ENCODE measurements around the gene EPHB1. TPM values are rescaled to one million over a fixed set of nuclear protein-coding genes. Genes with fewer than 3 reads are reported as not detected.

EPHB1 gene
- total RNA-seq, 2 donors from 2014 or later: 2.3 to 21.2 TPM

DNA sequence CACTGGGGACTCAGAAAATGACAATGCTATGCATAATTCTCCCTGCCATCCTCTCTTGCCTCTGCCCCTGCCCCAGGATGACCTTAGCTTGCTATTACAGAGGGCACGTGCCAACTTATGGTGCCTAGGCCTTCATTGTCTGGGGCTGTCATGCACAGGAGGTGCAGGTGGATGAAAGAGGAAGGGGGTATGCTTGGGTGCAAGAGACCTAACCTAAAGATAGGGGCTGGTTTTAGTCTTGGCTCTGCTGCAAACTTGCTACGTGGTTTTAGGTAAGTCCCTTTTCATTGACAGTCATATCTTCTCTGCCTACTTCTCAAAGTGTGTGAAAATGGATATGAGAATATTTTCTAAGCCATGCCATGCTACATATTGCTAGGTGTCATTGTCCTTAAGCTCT, 161.3 kb downstream of the EPHB1 start:
- Histone ChIP-seq H3K27ac (no peak overlapping the region), H3K27me3 (replicated peaks; ENCODE audit: insufficient read depth) (no peaks in the 10 kb centered on the region), H3K36me3 (no peaks in the 10 kb centered on the region), H3K4me3 (no peak overlapping the region), H3K9me3 (no peaks in the 10 kb centered on the region), H3K4me1 (replicated peaks) (no peaks in the 10 kb centered on the region)
- TF ChIP-seq, protein P1, sequence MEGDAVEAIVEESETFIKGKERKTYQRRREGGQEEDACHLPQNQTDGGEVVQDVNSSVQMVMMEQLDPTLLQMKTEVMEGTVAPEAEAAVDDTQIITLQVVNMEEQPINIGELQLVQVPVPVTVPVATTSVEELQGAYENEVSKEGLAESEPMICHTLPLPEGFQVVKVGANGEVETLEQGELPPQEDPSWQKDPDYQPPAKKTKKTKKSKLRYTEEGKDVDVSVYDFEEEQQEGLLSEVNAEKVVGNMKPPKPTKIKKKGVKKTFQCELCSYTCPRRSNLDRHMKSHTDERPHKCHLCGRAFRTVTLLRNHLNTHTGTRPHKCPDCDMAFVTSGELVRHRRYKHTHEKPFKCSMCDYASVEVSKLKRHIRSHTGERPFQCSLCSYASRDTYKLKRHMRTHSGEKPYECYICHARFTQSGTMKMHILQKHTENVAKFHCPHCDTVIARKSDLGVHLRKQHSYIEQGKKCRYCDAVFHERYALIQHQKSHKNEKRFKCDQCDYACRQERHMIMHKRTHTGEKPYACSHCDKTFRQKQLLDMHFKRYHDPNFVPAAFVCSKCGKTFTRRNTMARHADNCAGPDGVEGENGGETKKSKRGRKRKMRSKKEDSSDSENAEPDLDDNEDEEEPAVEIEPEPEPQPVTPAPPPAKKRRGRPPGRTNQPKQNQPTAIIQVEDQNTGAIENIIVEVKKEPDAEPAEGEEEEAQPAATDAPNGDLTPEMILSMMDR (IDR thresholded peaks at IDR 0.05): no peak
- no peak for DNase-seq (ENCODE audit: low spot score)
- 86% methylated on average over 2 of the region's 2 CpGs for WGBS
- intact Hi-C loops (cut with DNase I): no loop called here

DNA sequence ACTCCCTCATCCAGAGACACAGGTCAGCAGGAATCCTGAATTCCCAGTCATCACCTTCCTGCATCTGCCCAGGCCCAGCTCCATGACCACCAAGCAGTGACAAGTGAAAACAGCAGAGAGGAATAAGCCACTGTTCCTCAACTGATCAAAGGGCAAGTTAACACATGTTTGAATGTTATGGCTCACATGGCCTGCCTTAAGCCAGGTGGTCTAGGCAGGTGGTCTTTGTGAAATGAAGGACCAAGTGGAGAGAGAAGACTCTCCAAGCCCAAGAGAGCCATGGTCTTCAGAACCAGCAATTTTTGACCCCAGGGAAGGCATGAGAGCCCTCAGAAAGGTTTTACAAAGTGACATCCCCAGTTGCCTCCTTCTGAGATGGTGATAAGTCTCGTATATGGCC, 161.8 kb downstream of the EPHB1 start:
- Histone ChIP-seq H3K9me3 (no peaks in the 10 kb centered on the region), H3K4me3 (no peak overlapping the region), H3K27me3 (replicated peaks; ENCODE audit: insufficient read depth) (no peaks in the 10 kb centered on the region), H3K27ac (no peak overlapping the region), H3K4me1 (replicated peaks) (no peaks in the 10 kb centered on the region), H3K36me3 (no peaks in the 10 kb centered on the region)
- 89% methylated on average over 1 of the region's 1 CpG for WGBS
- TF ChIP-seq, protein P1 (IDR thresholded peaks at IDR 0.05): no peak
- no peak for TF ChIP-seq POLR2AphosphoS5 (IDR thresholded peaks at IDR 0.05)
- TF ChIP-seq POLR2A (IDR thresholded peaks at IDR 0.05): no peak
- intact Hi-C loops (cut with DNase I): no loop called here
- no peak for DNase-seq (ENCODE audit: low spot score)

DNA sequence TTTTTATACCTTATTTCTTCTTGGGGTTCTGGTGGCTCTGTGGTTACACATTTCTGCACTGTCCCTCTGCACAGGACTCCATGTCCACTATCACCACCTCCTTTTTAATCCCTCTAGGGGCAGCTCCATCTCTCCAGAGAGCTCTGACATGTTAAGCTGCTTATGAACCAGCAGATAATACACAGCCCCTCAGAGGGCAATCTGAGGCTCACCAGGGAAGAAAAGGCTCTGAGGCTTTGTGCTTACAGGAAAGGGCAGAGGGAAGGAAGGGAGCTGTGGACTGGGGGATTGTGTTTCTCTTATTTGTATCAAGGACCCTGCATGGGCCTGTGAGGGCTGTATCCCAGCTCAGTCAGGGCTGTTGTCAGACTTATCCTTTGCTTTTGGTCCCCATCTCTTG, 164.5 kb downstream of the EPHB1 start:
- DNase-seq (ENCODE audit: low spot score): no peak
- Histone ChIP-seq H3K27me3 (replicated peaks; ENCODE audit: insufficient read depth) (no peaks in the 10 kb centered on the region), H3K36me3 (no peaks in the 10 kb centered on the region), H3K4me1 (replicated peaks) (no peaks in the 10 kb centered on the region), H3K27ac (no peak overlapping the region), H3K4me3 (no peak overlapping the region), H3K9me3 (no peaks in the 10 kb centered on the region)
- TF ChIP-seq, protein P1 (IDR thresholded peaks at IDR 0.05): no peak
- TF ChIP-seq POLR2AphosphoS5 (IDR thresholded peaks at IDR 0.05) (no peak), POLR2A (IDR thresholded peaks at IDR 0.05) (no peak)
- intact Hi-C loops (cut with DNase I): no loop called here

DNA sequence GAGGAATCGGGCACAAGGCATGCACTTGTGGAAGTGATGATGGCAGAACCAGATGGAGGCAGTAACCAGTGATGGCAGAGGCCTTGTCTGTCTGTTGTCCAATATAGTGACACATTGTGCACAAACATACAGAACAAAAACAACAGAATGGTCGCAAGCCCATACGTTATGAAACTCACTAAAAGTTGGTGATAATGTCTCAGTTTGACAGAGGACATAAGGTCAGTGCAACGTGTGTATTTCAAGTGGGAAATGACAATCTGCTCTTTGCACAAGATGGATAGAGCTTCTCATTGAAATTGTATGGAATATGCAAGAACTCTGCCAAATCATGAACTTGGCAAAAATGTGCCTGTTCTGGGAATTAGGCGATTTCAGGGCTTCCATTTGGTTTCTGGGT, 169.2 kb downstream of the EPHB1 start:
- Histone ChIP-seq H3K4me1 (replicated peaks) (no peaks in the 10 kb centered on the region), H3K36me3 (no peaks in the 10 kb centered on the region), H3K9me3 (no peaks in the 10 kb centered on the region), H3K27me3 (replicated peaks; ENCODE audit: insufficient read depth) (no peaks in the 10 kb centered on the region), H3K4me3 (no peak overlapping the region), H3K27ac (no peak overlapping the region)
- WGBS: 91% methylated on average over 5 of the region's 5 CpGs
- TF ChIP-seq POLR2A (IDR thresholded peaks at IDR 0.05) (no peak), POLR2AphosphoS5 (IDR thresholded peaks at IDR 0.05) (no peak)
- TF ChIP-seq, protein P1 (IDR thresholded peaks at IDR 0.05): no peak
- intact Hi-C loops (cut with DNase I): no loop called here
- DNase-seq (ENCODE audit: low spot score): no peak

DNA sequence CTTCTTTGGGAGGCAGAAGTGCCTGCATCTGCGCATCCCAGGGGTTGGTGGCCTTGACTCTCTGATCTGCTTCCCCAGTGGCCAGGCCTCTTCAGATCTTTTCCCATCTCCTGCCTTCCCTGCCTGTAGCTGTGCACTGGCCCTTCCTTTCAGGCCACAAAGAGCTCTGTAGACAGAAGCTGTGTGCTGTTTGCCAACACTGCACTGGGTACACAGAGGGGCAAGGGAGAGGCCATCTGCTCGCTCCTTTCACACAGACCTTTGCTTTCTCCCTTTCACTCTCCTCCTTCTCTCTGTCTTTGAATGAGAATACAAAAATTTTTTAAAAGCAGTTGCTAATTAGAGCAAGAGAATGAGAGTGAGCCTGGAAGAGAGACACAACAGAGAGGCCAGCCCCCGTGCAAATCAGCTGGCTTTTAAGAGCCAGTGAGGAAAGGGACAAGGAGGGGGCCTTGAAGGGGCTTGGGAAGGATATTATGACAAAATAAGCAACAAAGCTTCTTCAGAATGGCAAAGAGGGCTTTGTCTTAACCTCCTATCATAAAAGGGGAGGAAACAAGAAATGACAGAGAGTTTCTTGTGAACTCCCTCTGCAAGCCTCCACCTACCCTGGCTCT, 170.9 kb downstream of the EPHB1 start:
- Histone ChIP-seq H3K9me3 (no peaks in the 10 kb centered on the region), H3K27ac (no peak overlapping the region), H3K36me3 (no peaks in the 10 kb centered on the region), H3K27me3 (replicated peaks; ENCODE audit: insufficient read depth) (no peaks in the 10 kb centered on the region), H3K4me3 (no peak overlapping the region), H3K4me1 (replicated peaks) (no peaks in the 10 kb centered on the region)
- 57% methylated on average over 3 of the region's 3 CpGs for WGBS
- intact Hi-C loops (cut with DNase I): no loop called here
- no peak for DNase-seq (ENCODE audit: low spot score)
- TF ChIP-seq POLR2AphosphoS5 (IDR thresholded peaks at IDR 0.05): no peak
- TF ChIP-seq POLR2A (IDR thresholded peaks at IDR 0.05): no peak
- TF ChIP-seq, protein P1 (IDR thresholded peaks at IDR 0.05): no peak
